Measurements from ENCODE around the gene GJB3.

The GJB3 gene

GRCh38 chr1:34778381-34778780 lies 2.6 kb upstream of the GJB3 start:
- DNase-seq = no peak
- peaks cover 11 to 13% of the 10 kb centered on the region in 2 experiments for H3K4me1 ChIP-seq (ENCODE audit: control insufficient read depth in 1 of 2, insufficient read depth in 2 of 2, low read length in 2 of 2)
- no peak overlapping the region for H2BK120ac ChIP-seq (ENCODE audit: insufficient read depth, low read length, poor library complexity)
- H4K12ac ChIP-seq (ENCODE audit: low read depth, low read length) = no peak overlapping the region
- no peaks in the 10 kb centered on the region for H3K79me2 ChIP-seq (ENCODE audit: control insufficient read depth, insufficient read depth, low read length, poor library complexity)
- H3K4me3 ChIP-seq (ENCODE audit: low read depth, low read length) = no peak overlapping the region
- peaks cover under 1% of the 10 kb centered on the region for H3K9me3 ChIP-seq (ENCODE audit: insufficient read depth, low read depth, low read length)
- H3K9ac ChIP-seq (ENCODE audit: low read length) = no peak overlapping the region
- no peak overlapping the region for H2AFZ ChIP-seq (ENCODE audit: insufficient read depth, low read length, poor library complexity)
- H2BK5ac ChIP-seq (ENCODE audit: low read depth, low read length, poor library complexity) = no peak overlapping the region
- no peak overlapping the region for H3K27ac ChIP-seq (ENCODE audit: low read depth, low read length)
- H3K4me2 ChIP-seq (ENCODE audit: low read length) = no peak overlapping the region
- H3K18ac ChIP-seq (ENCODE audit: low read length) = no peak overlapping the region
- no CpG with 5 or more reads among the region's 6 CpGs for WGBS (ENCODE audit: extremely low coverage, insufficient coverage, insufficient read length)
- no peaks in the 10 kb centered on the region for H3K36me3 ChIP-seq (ENCODE audit: control insufficient read depth in 1 of 2, insufficient read depth in 2 of 2, low read length in 2 of 2)
- H3K27me3 ChIP-seq (ENCODE audit: insufficient read depth, low read length) = peaks cover 4% of the 10 kb centered on the region
- H3K14ac ChIP-seq (ENCODE audit: low read length) = no peak overlapping the region
- no peak overlapping the region for H4K91ac ChIP-seq (ENCODE audit: low read depth, low read length)
- H3K4ac ChIP-seq (ENCODE audit: low read depth, low read length) = no peak overlapping the region
- H2AK5ac ChIP-seq (ENCODE audit: low read length) = no peak overlapping the region
- H3K23ac ChIP-seq (ENCODE audit: low read length) = no peak overlapping the region
- H3K79me1 ChIP-seq (ENCODE audit: low read length) = no peaks in the 10 kb centered on the region
- no peak overlapping the region for H4K8ac ChIP-seq (ENCODE audit: low read depth, low read length)
- H2BK12ac ChIP-seq (ENCODE audit: low read length) = no peak overlapping the region

DNA sequence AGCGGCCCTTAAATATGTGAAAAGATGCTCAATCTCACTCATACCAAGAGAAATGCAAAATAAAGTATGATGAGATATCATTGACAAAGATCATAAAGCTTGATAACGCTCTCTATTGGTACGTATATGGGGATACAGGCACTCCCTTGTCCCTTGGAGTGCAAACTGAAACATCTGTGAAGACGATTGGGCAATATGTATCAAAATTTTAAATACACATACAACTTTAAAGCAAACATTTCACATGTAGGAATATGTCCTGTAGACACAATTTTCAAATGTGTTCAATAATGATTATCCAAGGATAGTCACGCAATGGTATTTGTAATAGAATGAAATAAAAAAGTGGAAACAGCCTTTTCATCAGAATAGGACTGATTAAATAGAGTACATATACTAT lies 2.0 kb upstream of the GJB3 start:
- Histone ChIP-seq H3K4me2 (ENCODE audit: low read length) (no peak overlapping the region), H3K9me3 (ENCODE audit: insufficient read depth, low read depth, low read length) (peaks cover 2% of the 10 kb centered on the region), H4K12ac (ENCODE audit: low read depth, low read length) (no peak overlapping the region), H2BK5ac (ENCODE audit: low read depth, low read length, poor library complexity) (no peak overlapping the region), H2AFZ (ENCODE audit: insufficient read depth, low read length, poor library complexity) (no peak overlapping the region), H3K79me1 (ENCODE audit: low read length) (no peaks in the 10 kb centered on the region), H4K91ac (ENCODE audit: low read depth, low read length) (no peak overlapping the region), H3K9ac (ENCODE audit: low read length) (no peak overlapping the region), H3K23ac (ENCODE audit: low read length) (no peak overlapping the region), H2BK12ac (ENCODE audit: low read length) (no peak overlapping the region), H2BK120ac (ENCODE audit: insufficient read depth, low read length, poor library complexity) (no peak overlapping the region), H3K18ac (ENCODE audit: low read length) (no peak overlapping the region), H3K79me2 (ENCODE audit: control insufficient read depth, insufficient read depth, low read length, poor library complexity) (no peaks in the 10 kb centered on the region), H3K4ac (ENCODE audit: low read depth, low read length) (no peak overlapping the region), H3K4me3 (ENCODE audit: low read depth, low read length) (no peak overlapping the region), H3K27me3 (ENCODE audit: insufficient read depth, low read length) (peaks cover 4% of the 10 kb centered on the region), H4K8ac (ENCODE audit: low read depth, low read length) (no peak overlapping the region), H3K4me1 (ENCODE audit: control insufficient read depth in 1 of 2, insufficient read depth in 2 of 2, low read length in 2 of 2) (peaks cover 11 to 13% of the 10 kb centered on the region in 2 experiments), H2AK5ac (ENCODE audit: low read length) (no peak overlapping the region), H3K14ac (ENCODE audit: low read length) (no peak overlapping the region), H3K27ac (ENCODE audit: low read depth, low read length) (no peak overlapping the region), H3K36me3 (ENCODE audit: control insufficient read depth in 1 of 2, insufficient read depth in 2 of 2, low read length in 2 of 2) (no peaks in the 10 kb centered on the region)
- WGBS (ENCODE audit: extremely low coverage, insufficient coverage, insufficient read length) = no CpG with 5 or more reads among the region's 5 CpGs
- no peak for DNase-seq

GRCh38 chr1:34779526-34779925 lies 1.5 kb upstream of the GJB3 start:
- WGBS (ENCODE audit: extremely low coverage, insufficient coverage, insufficient read length) = no CpG with 5 or more reads among the region's 5 CpGs
- no peak overlapping the region for H3K18ac ChIP-seq (ENCODE audit: low read length)
- H2BK5ac ChIP-seq (ENCODE audit: low read depth, low read length, poor library complexity) = no peak overlapping the region
- H3K79me1 ChIP-seq (ENCODE audit: low read length) = no peaks in the 10 kb centered on the region
- H3K4ac ChIP-seq (ENCODE audit: low read depth, low read length) = no peak overlapping the region
- H3K36me3 ChIP-seq (ENCODE audit: control insufficient read depth in 1 of 2, insufficient read depth in 2 of 2, low read length in 2 of 2) = no peaks in the 10 kb centered on the region
- peaks cover 4% of the 10 kb centered on the region for H3K27me3 ChIP-seq (ENCODE audit: insufficient read depth, low read length)
- no peak overlapping the region for H2BK12ac ChIP-seq (ENCODE audit: low read length)
- H3K14ac ChIP-seq (ENCODE audit: low read length) = no peak overlapping the region
- H3K4me2 ChIP-seq (ENCODE audit: low read length) = no peak overlapping the region
- no peak overlapping the region for H2AK5ac ChIP-seq (ENCODE audit: low read length)
- H3K4me3 ChIP-seq (ENCODE audit: low read depth, low read length) = no peak overlapping the region
- H3K27ac ChIP-seq (ENCODE audit: low read depth, low read length) = no peak overlapping the region
- H2BK120ac ChIP-seq (ENCODE audit: insufficient read depth, low read length, poor library complexity) = no peak overlapping the region
- H3K23ac ChIP-seq (ENCODE audit: low read length) = no peak overlapping the region
- no peaks in the 10 kb centered on the region for H3K79me2 ChIP-seq (ENCODE audit: control insufficient read depth, insufficient read depth, low read length, poor library complexity)
- no peak overlapping the region for H4K91ac ChIP-seq (ENCODE audit: low read depth, low read length)
- H3K9me3 ChIP-seq (ENCODE audit: insufficient read depth, low read depth, low read length) = peaks cover 2% of the 10 kb centered on the region
- H4K8ac ChIP-seq (ENCODE audit: low read depth, low read length) = no peak overlapping the region
- H3K9ac ChIP-seq (ENCODE audit: low read length) = no peak overlapping the region
- peaks cover 11 to 13% of the 10 kb centered on the region in 2 experiments for H3K4me1 ChIP-seq (ENCODE audit: control insufficient read depth in 1 of 2, insufficient read depth in 2 of 2, low read length in 2 of 2)
- H4K12ac ChIP-seq (ENCODE audit: low read depth, low read length) = no peak overlapping the region
- peak in 1 of 2 donors; percentile 28 for DNase-seq
- H2AFZ ChIP-seq (ENCODE audit: insufficient read depth, low read length, poor library complexity) = no peak overlapping the region

- Histone ChIP-seq H3K27me3 (ENCODE audit: insufficient read depth, low read length) (peaks cover 4% of the 10 kb centered on the region), H4K12ac (ENCODE audit: low read depth, low read length) (no peak overlapping the region), H3K79me2 (ENCODE audit: control insufficient read depth, insufficient read depth, low read length, poor library complexity) (no peaks in the 10 kb centered on the region), H2AFZ (ENCODE audit: insufficient read depth, low read length, poor library complexity) (no peak overlapping the region), H3K4me3 (ENCODE audit: low read depth, low read length) (no peak overlapping the region), H4K91ac (ENCODE audit: low read depth, low read length) (no peak overlapping the region), H2BK12ac (ENCODE audit: low read length) (no peak overlapping the region), H3K14ac (ENCODE audit: low read length) (no peak overlapping the region), H3K4me2 (ENCODE audit: low read length) (no peak overlapping the region), H4K8ac (ENCODE audit: low read depth, low read length) (no peak overlapping the region), H2BK5ac (ENCODE audit: low read depth, low read length, poor library complexity) (no peak overlapping the region), H3K79me1 (ENCODE audit: low read length) (no peaks in the 10 kb centered on the region), H2BK120ac (ENCODE audit: insufficient read depth, low read length, poor library complexity) (no peak overlapping the region), H3K23ac (ENCODE audit: low read length) (no peak overlapping the region), H3K9ac (ENCODE audit: low read length) (no peak overlapping the region), H3K27ac (ENCODE audit: low read depth, low read length) (no peak overlapping the region), H2AK5ac (ENCODE audit: low read length) (no peak overlapping the region), H3K18ac (ENCODE audit: low read length) (no peak overlapping the region), H3K36me3 (ENCODE audit: control insufficient read depth in 1 of 2, insufficient read depth in 2 of 2, low read length in 2 of 2) (no peaks in the 10 kb centered on the region), H3K4ac (ENCODE audit: low read depth, low read length) (no peak overlapping the region), H3K9me3 (ENCODE audit: insufficient read depth, low read depth, low read length) (peaks cover 2% of the 10 kb centered on the region), H3K4me1 (ENCODE audit: control insufficient read depth in 1 of 2, insufficient read depth in 2 of 2, low read length in 2 of 2) (peaks cover 11 to 13% of the 10 kb centered on the region in 2 experiments)
- no peak for DNase-seq
- WGBS (ENCODE audit: extremely low coverage, insufficient coverage, insufficient read length) = no CpG with 5 or more reads among the region's 5 CpGs
These were observed 1.1 kb upstream of the GJB3 start for GRCh38 chr1:34779962-34780361.

Measured in trophoblast cell (in vitro differentiated cells and primary cell).